ENCODE measurements around the gene GOT2. TPM values are rescaled to one million over a fixed set of nuclear protein-coding genes. Genes with fewer than 3 reads are reported as not detected.

GOT2 gene
- total RNA-seq, 1 experiment from 2014 or later, result 135 TPM

DNA sequence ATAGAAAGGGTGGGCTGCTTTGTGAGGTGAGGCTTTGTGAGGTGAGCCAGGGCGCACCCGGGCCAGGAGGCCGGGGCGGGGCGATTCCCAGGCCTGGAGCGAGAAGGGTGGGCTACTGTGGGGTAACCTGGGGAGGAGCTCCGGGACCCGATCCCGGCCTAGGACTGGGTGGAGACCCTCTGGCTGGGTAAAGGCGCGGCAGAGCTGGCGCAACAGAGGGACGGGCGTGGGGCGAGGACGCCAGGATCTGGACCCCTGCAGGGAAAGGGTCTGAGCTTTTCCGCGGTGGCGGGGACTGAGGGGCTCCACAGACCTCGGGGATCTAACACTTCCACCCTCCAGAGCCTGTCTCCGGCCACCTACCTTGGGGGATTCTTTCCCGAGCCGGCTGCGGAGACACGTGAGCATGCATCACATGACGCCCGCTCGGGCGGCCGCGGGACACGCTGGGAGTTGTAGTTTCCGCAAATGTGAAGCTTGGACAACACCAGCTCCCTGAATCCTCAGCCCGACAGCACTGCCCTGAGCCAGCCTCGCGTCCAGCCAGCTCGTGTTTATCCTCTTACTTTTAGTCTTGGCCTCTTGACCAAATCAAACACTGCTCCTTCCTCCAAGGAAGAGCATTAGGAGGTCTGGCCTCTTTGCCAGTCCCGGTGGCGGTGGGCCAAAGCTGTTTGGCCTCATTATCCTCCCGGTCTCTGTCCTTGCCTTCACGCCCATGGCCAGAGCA lies 49.6 kb downstream of the GOT2 start, which contains the start of gene SLC38A7 (continued):
- no peak for TF ChIP-seq FOSL1 (IDR thresholded peaks at IDR 0.05; ENCODE audit: low read depth)
- TF ChIP-seq JUND (IDR thresholded peaks at IDR 0.05), result no peak
- no peak for TF ChIP-seq CEBPB (IDR thresholded peaks at IDR 0.05; ENCODE audit: low read depth)
- TF ChIP-seq CBX3 (IDR thresholded peaks at IDR 0.05; ENCODE audit: low read depth), result no peak
- TF ChIP-seq YY1 (IDR thresholded peaks at IDR 0.05; ENCODE audit: extremely low read depth, insufficient replicate concordance, low read depth, low read length), result peak; percentile 31

DNA sequence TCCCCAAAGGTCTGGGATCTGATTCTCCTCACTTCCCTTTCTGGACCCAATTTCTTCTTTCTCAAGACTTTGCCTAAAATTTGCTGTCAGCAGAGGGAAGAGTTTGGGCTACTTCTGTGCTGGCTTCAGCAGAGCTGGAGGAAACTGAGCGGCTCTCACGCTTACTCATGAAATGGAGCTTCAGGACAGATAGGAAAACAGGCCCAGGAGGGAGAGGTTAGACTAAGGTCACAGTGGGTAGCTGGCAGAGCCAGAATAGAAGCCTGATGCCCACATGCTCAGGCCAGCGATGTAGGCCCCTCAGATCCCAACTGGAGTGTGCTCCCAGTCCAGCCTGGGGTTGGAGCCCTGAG lies 50.1 kb downstream of the GOT2 start:
- H3K79me2 ChIP-seq (ENCODE audit: insufficient read depth, low read length), result no peaks in the 10 kb centered on the region; the same call in 1 of the 2 replicates
- H4K20me1 ChIP-seq (ENCODE audit: insufficient read depth), result no peaks in the 10 kb centered on the region
- ATAC-seq (no peak; the same call in 1 of the 2 replicates), DNase-seq (ENCODE audit: low read depth, low spot score) (no peak)
- H3K9me2 ChIP-seq (ENCODE audit: insufficient read depth), result no peaks in the 10 kb centered on the region
- intact Hi-C loops (cut with micrococcal nuclease), result no loop called here
- RAD21 ChIA-PET (ENCODE audit: low non-redundant PET in 1 of 2, low total read pairs in 2 of 2, uncharacterized antibody in 2 of 2, unreplicated experiment in 2 of 2), result interaction anchor here in 1 of 2 experiments (1.4 kb wide), 1 partner anchor 23 kb away, joined by 4 read pairs; no protein-coding TSS in a partner anchor
- H3K9ac ChIP-seq (ENCODE audit: low read length), result peak overlapping the region; percentile 72
- no peaks in the 10 kb centered on the region for H3K36me3 ChIP-seq (ENCODE audit: control insufficient read depth in 1 of 2, insufficient read depth in 2 of 2, low read length in 2 of 2)
- no peaks in the 10 kb centered on the region for H3K9me3 ChIP-seq (ENCODE audit: control insufficient read depth in 1 of 2, insufficient read depth in 1 of 2, low read depth in 1 of 2, low read length in 2 of 2)
- POLR2A ChIA-PET, result no interaction called here
- BruUV-seq (replicated peaks), result no TSS peak
- no peak overlapping the region for H2AFZ ChIP-seq (ENCODE audit: low read depth, low read length, poor library complexity, severe bottlenecking)
- H3K27me3 ChIP-seq (ENCODE audit: insufficient read depth, low read length), result no peaks in the 10 kb centered on the region
- peak overlapping the region; percentile 39; the same call in 1 of the 2 replicates for H3K27ac ChIP-seq (ENCODE audit: low read depth, low read length)
- no peak for TF ChIP-seq SP1 (IDR thresholded peaks at IDR 0.05; ENCODE audit: low read depth)
- no peak for TF ChIP-seq EZH2 (IDR thresholded peaks at IDR 0.05)
- no peak for TF ChIP-seq FOSL1 (IDR thresholded peaks at IDR 0.05; ENCODE audit: low read depth)
- no peak for TF ChIP-seq JUND (IDR thresholded peaks at IDR 0.05)
- no peak for TF ChIP-seq YY1 (IDR thresholded peaks at IDR 0.05; ENCODE audit: extremely low read depth, insufficient replicate concordance, low read depth, low read length)
- no peak for TF ChIP-seq EGR1 (IDR thresholded peaks at IDR 0.05; ENCODE audit: low read depth)
- no peak for TF ChIP-seq ZFX (IDR thresholded peaks at IDR 0.05)
- TF ChIP-seq, protein P1, sequence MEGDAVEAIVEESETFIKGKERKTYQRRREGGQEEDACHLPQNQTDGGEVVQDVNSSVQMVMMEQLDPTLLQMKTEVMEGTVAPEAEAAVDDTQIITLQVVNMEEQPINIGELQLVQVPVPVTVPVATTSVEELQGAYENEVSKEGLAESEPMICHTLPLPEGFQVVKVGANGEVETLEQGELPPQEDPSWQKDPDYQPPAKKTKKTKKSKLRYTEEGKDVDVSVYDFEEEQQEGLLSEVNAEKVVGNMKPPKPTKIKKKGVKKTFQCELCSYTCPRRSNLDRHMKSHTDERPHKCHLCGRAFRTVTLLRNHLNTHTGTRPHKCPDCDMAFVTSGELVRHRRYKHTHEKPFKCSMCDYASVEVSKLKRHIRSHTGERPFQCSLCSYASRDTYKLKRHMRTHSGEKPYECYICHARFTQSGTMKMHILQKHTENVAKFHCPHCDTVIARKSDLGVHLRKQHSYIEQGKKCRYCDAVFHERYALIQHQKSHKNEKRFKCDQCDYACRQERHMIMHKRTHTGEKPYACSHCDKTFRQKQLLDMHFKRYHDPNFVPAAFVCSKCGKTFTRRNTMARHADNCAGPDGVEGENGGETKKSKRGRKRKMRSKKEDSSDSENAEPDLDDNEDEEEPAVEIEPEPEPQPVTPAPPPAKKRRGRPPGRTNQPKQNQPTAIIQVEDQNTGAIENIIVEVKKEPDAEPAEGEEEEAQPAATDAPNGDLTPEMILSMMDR (IDR thresholded peaks at IDR 0.05 in 2 of 3, conservative IDR thresholded peaks at IDR 0.05 in 1 of 3; ENCODE audit: borderline replicate concordance in 1 of 3, insufficient read depth in 1 of 3, low read depth in 2 of 3, low read length in 2 of 3), result no peak
- TF ChIP-seq EZH2phosphoT487 (IDR thresholded peaks at IDR 0.05; ENCODE audit: borderline replicate concordance), result no peak
- TF ChIP-seq, protein P2, sequence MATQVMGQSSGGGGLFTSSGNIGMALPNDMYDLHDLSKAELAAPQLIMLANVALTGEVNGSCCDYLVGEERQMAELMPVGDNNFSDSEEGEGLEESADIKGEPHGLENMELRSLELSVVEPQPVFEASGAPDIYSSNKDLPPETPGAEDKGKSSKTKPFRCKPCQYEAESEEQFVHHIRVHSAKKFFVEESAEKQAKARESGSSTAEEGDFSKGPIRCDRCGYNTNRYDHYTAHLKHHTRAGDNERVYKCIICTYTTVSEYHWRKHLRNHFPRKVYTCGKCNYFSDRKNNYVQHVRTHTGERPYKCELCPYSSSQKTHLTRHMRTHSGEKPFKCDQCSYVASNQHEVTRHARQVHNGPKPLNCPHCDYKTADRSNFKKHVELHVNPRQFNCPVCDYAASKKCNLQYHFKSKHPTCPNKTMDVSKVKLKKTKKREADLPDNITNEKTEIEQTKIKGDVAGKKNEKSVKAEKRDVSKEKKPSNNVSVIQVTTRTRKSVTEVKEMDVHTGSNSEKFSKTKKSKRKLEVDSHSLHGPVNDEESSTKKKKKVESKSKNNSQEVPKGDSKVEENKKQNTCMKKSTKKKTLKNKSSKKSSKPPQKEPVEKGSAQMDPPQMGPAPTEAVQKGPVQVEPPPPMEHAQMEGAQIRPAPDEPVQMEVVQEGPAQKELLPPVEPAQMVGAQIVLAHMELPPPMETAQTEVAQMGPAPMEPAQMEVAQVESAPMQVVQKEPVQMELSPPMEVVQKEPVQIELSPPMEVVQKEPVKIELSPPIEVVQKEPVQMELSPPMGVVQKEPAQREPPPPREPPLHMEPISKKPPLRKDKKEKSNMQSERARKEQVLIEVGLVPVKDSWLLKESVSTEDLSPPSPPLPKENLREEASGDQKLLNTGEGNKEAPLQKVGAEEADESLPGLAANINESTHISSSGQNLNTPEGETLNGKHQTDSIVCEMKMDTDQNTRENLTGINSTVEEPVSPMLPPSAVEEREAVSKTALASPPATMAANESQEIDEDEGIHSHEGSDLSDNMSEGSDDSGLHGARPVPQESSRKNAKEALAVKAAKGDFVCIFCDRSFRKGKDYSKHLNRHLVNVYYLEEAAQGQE (IDR thresholded peaks at IDR 0.05; ENCODE audit: low read depth), result no peak
- no peak for TF ChIP-seq POLR2A (IDR thresholded peaks at IDR 0.05; ENCODE audit: borderline replicate concordance, extremely low read depth, insufficient read depth, insufficient read length)
- no peak for TF ChIP-seq ZNF274 (IDR thresholded peaks at IDR 0.05; ENCODE audit: low read depth, low read length)
- TF ChIP-seq, protein P3, sequence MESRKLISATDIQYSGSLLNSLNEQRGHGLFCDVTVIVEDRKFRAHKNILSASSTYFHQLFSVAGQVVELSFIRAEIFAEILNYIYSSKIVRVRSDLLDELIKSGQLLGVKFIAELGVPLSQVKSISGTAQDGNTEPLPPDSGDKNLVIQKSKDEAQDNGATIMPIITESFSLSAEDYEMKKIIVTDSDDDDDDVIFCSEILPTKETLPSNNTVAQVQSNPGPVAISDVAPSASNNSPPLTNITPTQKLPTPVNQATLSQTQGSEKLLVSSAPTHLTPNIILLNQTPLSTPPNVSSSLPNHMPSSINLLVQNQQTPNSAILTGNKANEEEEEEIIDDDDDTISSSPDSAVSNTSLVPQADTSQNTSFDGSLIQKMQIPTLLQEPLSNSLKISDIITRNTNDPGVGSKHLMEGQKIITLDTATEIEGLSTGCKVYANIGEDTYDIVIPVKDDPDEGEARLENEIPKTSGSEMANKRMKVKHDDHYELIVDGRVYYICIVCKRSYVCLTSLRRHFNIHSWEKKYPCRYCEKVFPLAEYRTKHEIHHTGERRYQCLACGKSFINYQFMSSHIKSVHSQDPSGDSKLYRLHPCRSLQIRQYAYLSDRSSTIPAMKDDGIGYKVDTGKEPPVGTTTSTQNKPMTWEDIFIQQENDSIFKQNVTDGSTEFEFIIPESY (IDR thresholded peaks at IDR 0.05; ENCODE audit: extremely low read depth, insufficient replicate concordance, low read length), result no peak
- H3K4me1 ChIP-seq (ENCODE audit: control insufficient read depth in 1 of 2, insufficient read depth in 2 of 2, low read length in 2 of 2), result peaks cover 0 to 13% of the 10 kb centered on the region in 2 experiments; a peak in 2 of 4 replicates
- H3K4me2 ChIP-seq (ENCODE audit: low read length), result peak overlapping the region; percentile 95
- H3K4me3 ChIP-seq (replicated peaks in 1 of 2; ENCODE audit: low read depth in 1 of 2, low read length in 2 of 2), result peak overlapping the region; percentile 81 to 96
- CTCF ChIA-PET, result interaction anchor here (1.2 kb wide), 2 partner anchors 50 to 72 kb away, joined by 4 to 5 read pairs; partner anchors contain the start of gene GOT2
